GM23248 (cell line): Measurements from ENCODE around the gene NUDT15. TPM values are rescaled to one million over a fixed set of nuclear protein-coding genes. Genes with fewer than 3 reads are reported as not detected.

Source experiments
- DNase-seq: peaks from one replicate; pipeline ENCODE4 v3.0.0-alpha.2; 2015
- H2AFZ ChIP-seq: fragments of 200-600 bp; sonication (generic); 2 replicates; pipeline ENCODE4 v1.6.1; 2016; ENCODE audit warnings: antibody characterized with exemption
- H3F3A ChIP-seq: fragments of 200-600 bp; sonication (generic); 2 replicates; pipeline ENCODE4 v1.6.1; 2016; ENCODE audit warnings: mild to moderate bottlenecking, antibody characterized with exemption, mixed run types; ENCODE audit not compliant: insufficient read depth
- H3K27ac ChIP-seq: fragments of 200-600 bp; sonication (generic); 2 replicates; pipeline ENCODE4 v1.5.1; 2016; ENCODE audit warnings: mild to moderate bottlenecking
- H3K27me3 ChIP-seq: fragments of 200-600 bp; sonication (generic); replicated peaks from 2 replicates; pipeline ENCODE4 v1.6.1; 2016; ENCODE audit warnings: mild to moderate bottlenecking; ENCODE audit not compliant: insufficient read depth
- H3K36me3 ChIP-seq: fragments of 200-600 bp; sonication (generic); 2 replicates; pipeline ENCODE4 v1.6.1; 2016; ENCODE audit warnings: low read depth, mild to moderate bottlenecking
- H3K4me1 ChIP-seq: fragments of 200-600 bp; sonication (generic); 2 replicates; pipeline ENCODE4 v1.6.1; 2016; ENCODE audit warnings: mild to moderate bottlenecking; ENCODE audit not compliant: insufficient read depth
- H3K4me2 ChIP-seq: fragments of 200-600 bp; sonication (generic); one replicate; pipeline ENCODE4 v1.6.1; 2016; ENCODE audit warnings: mild to moderate bottlenecking; ENCODE audit not compliant: unreplicated experiment
- H3K4me3 ChIP-seq: fragments of 200-600 bp; sonication (generic); 2 replicates; pipeline ENCODE4 v1.5.1; 2016; ENCODE audit warnings: mild to moderate bottlenecking
- H3K79me2 ChIP-seq: fragments of 200-600 bp; sonication (generic); 2 replicates; pipeline ENCODE4 v1.6.1; 2016; ENCODE audit warnings: mild to moderate bottlenecking; ENCODE audit not compliant: insufficient read depth
- H3K9ac ChIP-seq: fragments of 200-600 bp; sonication (generic); 2 replicates; pipeline ENCODE4 v1.6.1; 2016; ENCODE audit warnings: mild to moderate bottlenecking
- H3K9me2 ChIP-seq: fragments of 200-600 bp; sonication (generic); 2 replicates; pipeline ENCODE4 v1.6.1; 2016; ENCODE audit warnings: mixed run types, mild to moderate bottlenecking, moderate library complexity; ENCODE audit not compliant: insufficient read depth
- H3K9me3 ChIP-seq: fragments of 200-600 bp; sonication (generic); one replicate; pipeline ENCODE4 v1.6.1; 2017; ENCODE audit warnings: low read depth
- H4K20me1 ChIP-seq: fragments of 200-600 bp; sonication (generic); 2 replicates; pipeline ENCODE4 v1.6.0; 2016; ENCODE audit not compliant: insufficient read depth
- EZH2 ChIP-seq: fragments of 200-600 bp; sonication (generic); IDR thresholded peaks from 2 replicates; pipeline ENCODE4 v1.6.1; 2018; ENCODE audit warnings: antibody characterized with exemption, mild to moderate bottlenecking; ENCODE audit not compliant: insufficient read depth, poor library complexity, severe bottlenecking
- EZH2phosphoT487 ChIP-seq: fragments of 200-600 bp; sonication (generic); IDR thresholded peaks from 2 replicates; pipeline ENCODE4 v1.6.1; 2018; ENCODE audit warnings: antibody characterized with exemption, moderate library complexity, mild to moderate bottlenecking, low read depth; ENCODE audit not compliant: insufficient read depth
- WGBS, 2 experiments: methylation state at CpG; one replicate each; pipeline ENCODE4 v1.1.6; 2015 to 2017; ENCODE audit warnings: low lambda C conversion rate in 2 of 2, low coverage in 1 of 2; ENCODE audit errors: missing lambda C conversion rate in 2 of 2; 5-methylcytosine and 5-hydroxymethylcytosine counted together
- in situ Hi-C: fragments of 300-500 bp; cut with MboI; formaldehyde crosslinking; loops from 2 replicates; pipeline ENCODE4 v1.15.0; 2020
- polyA plus RNA-seq: library from polyadenylated mRNA; unstranded; fragments of >200 nt; fragmentation: Nextera tagmentation; extraction: Ambion mirVana; gene quantifications from 2 replicates; pipeline ENCODE4 v1.2.1, GENCODE V29; 2016
- total RNA-seq: library from RNA; depleted of rRNA; stranded (reverse); fragments of >200 nt; shearing (Covaris generic); gene quantifications from 2 replicates; pipeline ENCODE4 v1.2.3, GENCODE V29; 2014; rRNA removed

NUDT15 gene
- total RNA-seq (17.8 and 20.0 TPM in 2 replicates), polyA plus RNA-seq (19.5 and 19.6 TPM in 2 replicates)

DNA sequence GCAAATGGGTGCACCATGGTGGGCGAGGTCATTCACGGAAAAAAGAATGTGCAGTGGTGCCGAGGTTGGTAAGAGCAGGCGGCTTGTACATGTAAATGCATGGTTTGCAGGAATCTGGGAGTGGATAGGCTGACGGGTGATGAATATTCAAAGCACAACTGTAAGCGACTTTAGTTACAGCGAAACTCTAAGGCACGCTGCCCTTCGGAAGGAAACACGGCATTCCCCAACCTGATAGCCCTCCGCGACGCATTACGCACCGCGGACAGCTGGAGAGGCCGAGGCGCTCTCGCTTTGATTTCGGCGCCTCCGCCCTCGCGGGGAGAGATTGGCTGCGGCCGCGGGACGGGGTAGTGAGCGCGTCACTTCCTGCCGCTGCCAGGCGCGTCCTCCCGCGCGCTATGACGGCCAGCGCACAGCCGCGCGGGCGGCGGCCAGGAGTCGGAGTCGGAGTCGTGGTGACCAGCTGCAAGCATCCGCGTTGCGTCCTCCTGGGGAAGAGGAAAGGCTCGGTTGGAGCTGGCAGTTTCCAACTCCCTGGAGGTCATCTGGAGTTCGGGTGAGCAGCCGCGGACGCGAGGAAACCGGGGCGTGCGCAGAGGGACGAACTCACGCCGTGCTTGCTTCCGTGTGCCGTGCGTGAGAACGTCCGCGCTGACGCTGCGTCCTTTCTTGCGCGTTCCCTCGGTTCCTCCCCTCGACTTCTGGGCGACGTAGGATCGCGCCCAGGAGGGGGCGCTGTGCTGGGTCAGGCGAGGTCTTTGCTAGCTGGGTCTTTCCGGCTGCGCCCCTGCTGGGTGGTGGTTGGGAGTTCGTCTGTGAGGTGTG is at the start of gene NUDT15:
NUDT15 (plus strand) TSS at position 381 of the 828 bp plus-strand sequence; CDS start at position 402, 21 bp downstream.
- Histone ChIP-seq H3K9ac (peak within 1 kb of the TSS; percentile 95), H3K4me2 (peak within 1 kb of the TSS; percentile 100), H3K27ac (peak within 1 kb of the TSS; percentile 99), H3K9me3 (no peaks in the 10 kb centered on the region), H3F3A (peaks cover 10% of the 10 kb centered on the region), H2AFZ (peak within 1 kb of the TSS; percentile 95), H3K4me3 (peak within 1 kb of the TSS; percentile 97), H3K36me3 (no peaks in the 10 kb centered on the region; the same call in 1 of the 2 replicates), H3K79me2 (peaks cover 35% of the 10 kb centered on the region), H4K20me1 (no peaks in the 10 kb centered on the region), H3K4me1 (peaks cover 26% of the 10 kb centered on the region), H3K27me3 (no peaks in the 10 kb centered on the region), H3K9me2 (no peaks in the 10 kb centered on the region)
- WGBS, 2 experiments = 0 to 1% methylated on average over 76 to 80 of the region's 82 CpGs
- TF ChIP-seq EZH2phosphoT487 (no peak), EZH2 (no peak)
- in situ Hi-C loops = no loop called here
- DNase-seq = peak; percentile 98

DNA sequence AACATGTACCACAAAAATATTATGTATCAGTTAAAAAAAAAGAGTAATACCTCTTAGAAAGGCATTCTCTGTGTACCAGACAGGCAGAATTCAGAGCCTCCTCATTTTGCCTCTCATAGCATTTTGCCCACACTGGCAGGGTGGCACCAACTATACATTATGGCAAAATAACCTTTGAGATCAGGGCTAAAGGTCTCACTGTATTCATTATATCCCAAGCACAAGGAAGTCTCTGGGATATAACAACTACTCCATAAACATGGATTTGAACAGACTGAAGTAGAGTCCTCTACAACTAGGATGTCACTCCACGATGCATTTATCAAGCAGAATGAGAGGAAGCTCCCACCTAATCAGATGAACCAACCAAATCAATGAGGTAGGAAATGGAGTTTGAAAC is 47.1 kb upstream of the NUDT15 start:
- Histone ChIP-seq H3K4me2 (no peak overlapping the region), H3F3A (no peaks in the 10 kb centered on the region), H3K4me3 (no peak overlapping the region), H4K20me1 (no peaks in the 10 kb centered on the region), H3K79me2 (peaks cover 64% of the 10 kb centered on the region), H3K36me3 (peaks cover 47% of the 10 kb centered on the region), H3K9me2 (no peaks in the 10 kb centered on the region), H3K27me3 (no peaks in the 10 kb centered on the region), H3K9me3 (no peaks in the 10 kb centered on the region), H3K27ac (no peak overlapping the region), H3K4me1 (no peaks in the 10 kb centered on the region), H3K9ac (no peak overlapping the region), H2AFZ (no peak overlapping the region)
- TF ChIP-seq EZH2phosphoT487 (no peak), EZH2 (no peak)
- in situ Hi-C loops = no loop called here
- DNase-seq = no peak
- WGBS, 2 experiments = 97 to 100% methylated on average over 1 of the region's 1 CpG

DNA sequence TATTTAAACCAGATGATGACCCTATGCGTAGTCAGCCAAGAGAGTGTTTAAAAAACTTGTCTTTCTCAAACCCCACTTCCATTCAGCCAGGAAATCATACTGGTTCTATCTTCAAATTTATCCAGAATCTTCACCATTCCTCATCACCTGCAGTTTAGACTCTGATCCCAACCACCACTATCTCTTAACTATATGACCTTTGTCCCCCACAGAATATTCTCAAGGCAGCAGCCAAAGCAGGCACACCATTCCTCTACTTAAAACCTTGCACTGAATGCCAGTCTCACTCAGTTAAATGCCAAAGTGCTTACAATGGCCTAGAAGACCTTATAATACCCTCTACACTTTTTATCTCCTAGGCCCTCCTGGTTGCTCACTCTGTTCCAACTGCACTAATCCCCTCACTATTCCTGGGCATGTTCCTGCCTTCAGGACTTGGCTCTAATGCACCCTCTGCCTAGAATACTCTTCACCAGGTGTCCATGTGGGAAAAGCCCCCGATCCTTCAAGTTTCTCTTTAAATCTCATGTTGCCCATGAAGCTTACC is 46.5 kb upstream of the NUDT15 start:
- H3F3A ChIP-seq = no peaks in the 10 kb centered on the region
- H3K4me2 ChIP-seq = no peak overlapping the region
- no peak overlapping the region for H3K9ac ChIP-seq
- peaks cover 69% of the 10 kb centered on the region for H3K79me2 ChIP-seq
- H4K20me1 ChIP-seq = no peaks in the 10 kb centered on the region
- H3K4me1 ChIP-seq = no peaks in the 10 kb centered on the region
- H3K9me3 ChIP-seq = no peaks in the 10 kb centered on the region
- in situ Hi-C loops = no loop called here
- H3K36me3 ChIP-seq = peaks cover 44% of the 10 kb centered on the region
- no peak overlapping the region for H2AFZ ChIP-seq
- no peaks in the 10 kb centered on the region for H3K9me2 ChIP-seq
- no peak overlapping the region for H3K4me3 ChIP-seq
- TF ChIP-seq EZH2 (no peak), EZH2phosphoT487 (no peak)
- WGBS, 2 experiments = 94% methylated on average over 2 of the region's 2 CpGs
- DNase-seq = no peak
- no peak overlapping the region for H3K27ac ChIP-seq
- H3K27me3 ChIP-seq = no peaks in the 10 kb centered on the region

DNA sequence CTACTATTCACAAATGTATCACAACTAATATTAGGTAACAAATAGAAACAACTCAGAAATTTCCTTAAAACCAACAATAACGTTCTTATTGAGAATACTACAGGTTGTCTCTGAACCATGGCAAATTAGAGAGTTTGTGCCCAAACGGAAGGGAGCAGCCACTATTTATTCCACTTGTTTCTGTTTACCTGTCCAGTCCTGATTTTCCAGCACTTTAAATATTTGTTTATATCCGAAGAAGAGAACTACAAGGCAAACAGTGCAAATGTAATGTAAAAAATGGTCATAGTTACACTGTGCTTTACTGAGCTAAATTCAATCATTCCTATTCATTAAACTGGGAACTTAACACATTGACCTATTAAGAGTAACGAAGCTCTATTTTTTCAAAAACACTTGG is 45.7 kb upstream of the NUDT15 start:
- Histone ChIP-seq H3K36me3 (peaks cover 36% of the 10 kb centered on the region), H3K9me2 (no peaks in the 10 kb centered on the region)

More for the DNA sequence above, 45.7 kb upstream of the NUDT15 start:
- in situ Hi-C loops = no loop called here
- Histone ChIP-seq H4K20me1 (no peaks in the 10 kb centered on the region), H3K9me3 (no peaks in the 10 kb centered on the region), H2AFZ (no peak overlapping the region), H3K27me3 (no peaks in the 10 kb centered on the region), H3K9ac (no peak overlapping the region), H3K4me1 (no peaks in the 10 kb centered on the region), H3K27ac (no peak overlapping the region), H3K4me2 (no peak overlapping the region), H3K4me3 (no peak overlapping the region), H3F3A (no peaks in the 10 kb centered on the region), H3K79me2 (peaks cover 76% of the 10 kb centered on the region)
- 84 to 90% methylated on average over 4 of the region's 4 CpGs for WGBS, 2 experiments
- TF ChIP-seq EZH2 (no peak), EZH2phosphoT487 (no peak)
- no peak for DNase-seq
